Measurements from ENCODE around the gene ANKRD49. TPM values are rescaled to one million over a fixed set of nuclear protein-coding genes. Genes with fewer than 3 reads are reported as not detected.

ANKRD49 gene
- total RNA-seq, 1 experiment from 2014 or later, result 12.7 TPM

GRCh38 chr11:94545264-94546161 is 51.7 kb downstream of the ANKRD49 start:
- no peaks in the 10 kb centered on the region; the same call in 1 of the 2 replicates for H4K20me1 ChIP-seq (ENCODE audit: insufficient read depth)
- BruUV-seq (replicated peaks), result no TSS peak
- CTCF ChIA-PET, result no interaction called here
- peak overlapping the region; percentile 87 for H3K4me3 ChIP-seq
- H2AFZ ChIP-seq, result peak overlapping the region; percentile 95
- no peak for DNase-seq
- H3K36me3 ChIP-seq (ENCODE audit: low read depth), result no peaks in the 10 kb centered on the region
- peaks cover 34% of the 10 kb centered on the region for H3K79me2 ChIP-seq (ENCODE audit: low read depth)
- no peaks in the 10 kb centered on the region for H3K27me3 ChIP-seq (ENCODE audit: insufficient read depth, low read depth)
- H3K9me2 ChIP-seq (ENCODE audit: insufficient read depth), result no peaks in the 10 kb centered on the region
- peaks cover 45% of the 10 kb centered on the region for H3K4me1 ChIP-seq (replicated peaks; ENCODE audit: insufficient read depth)
- POLR2A ChIA-PET (ENCODE audit: unreplicated experiment), result interaction anchor here (0.7 kb wide), 1 partner anchor 10 kb away, joined by 3 read pairs; no protein-coding TSS in a partner anchor
- intact Hi-C loops (cut with micrococcal nuclease; ENCODE audit: unreplicated experiment), result no loop called here
- H3K27ac ChIP-seq, result no peak overlapping the region
- TF ChIP-seq EZH2 (IDR thresholded peaks at IDR 0.05; ENCODE audit: low read depth), result no peak
- H3K9me3 ChIP-seq (ENCODE audit: insufficient read depth, low read depth), result no peaks in the 10 kb centered on the region
- peak overlapping the region; percentile 82 for H3K4me2 ChIP-seq
- H3F3A ChIP-seq (ENCODE audit: insufficient read depth, low read depth), result peaks cover 18% of the 10 kb centered on the region

- BruUV-seq (replicated peaks), result TSS peak; percentile 62
- no peaks in the 10 kb centered on the region; the same call in 1 of the 2 replicates for H4K20me1 ChIP-seq (ENCODE audit: insufficient read depth)
- no peaks in the 10 kb centered on the region for H3K27me3 ChIP-seq (ENCODE audit: insufficient read depth, low read depth)
- no peaks in the 10 kb centered on the region for H3K9me3 ChIP-seq (ENCODE audit: insufficient read depth, low read depth)
- H3K4me2 ChIP-seq, result peak overlapping the region; percentile 82
- no peak overlapping the region for H3K27ac ChIP-seq
- peaks cover 45% of the 10 kb centered on the region for H3K4me1 ChIP-seq (replicated peaks; ENCODE audit: insufficient read depth)
- intact Hi-C loops (cut with micrococcal nuclease; ENCODE audit: unreplicated experiment), result no loop called here
- no peaks in the 10 kb centered on the region for H3K36me3 ChIP-seq (ENCODE audit: low read depth)
- no peak for DNase-seq
- ChIA-PET POLR2A (ENCODE audit: unreplicated experiment) (interaction anchor here (0.7 kb wide), 1 partner anchor 9 kb away, joined by 3 read pairs; no protein-coding TSS in a partner anchor), CTCF (no interaction called here)
- H3F3A ChIP-seq (ENCODE audit: insufficient read depth, low read depth), result peaks cover 18% of the 10 kb centered on the region
- H3K4me3 ChIP-seq, result peak overlapping the region; percentile 87; the same call in 1 of the 2 replicates
- peaks cover 34% of the 10 kb centered on the region for H3K79me2 ChIP-seq (ENCODE audit: low read depth)
- H2AFZ ChIP-seq, result 0 out of 2 replicates have a peak overlapping the region, but pooled peaks have one; percentile 42
- H3K9me2 ChIP-seq (ENCODE audit: insufficient read depth), result no peaks in the 10 kb centered on the region
- TF ChIP-seq, protein P1, sequence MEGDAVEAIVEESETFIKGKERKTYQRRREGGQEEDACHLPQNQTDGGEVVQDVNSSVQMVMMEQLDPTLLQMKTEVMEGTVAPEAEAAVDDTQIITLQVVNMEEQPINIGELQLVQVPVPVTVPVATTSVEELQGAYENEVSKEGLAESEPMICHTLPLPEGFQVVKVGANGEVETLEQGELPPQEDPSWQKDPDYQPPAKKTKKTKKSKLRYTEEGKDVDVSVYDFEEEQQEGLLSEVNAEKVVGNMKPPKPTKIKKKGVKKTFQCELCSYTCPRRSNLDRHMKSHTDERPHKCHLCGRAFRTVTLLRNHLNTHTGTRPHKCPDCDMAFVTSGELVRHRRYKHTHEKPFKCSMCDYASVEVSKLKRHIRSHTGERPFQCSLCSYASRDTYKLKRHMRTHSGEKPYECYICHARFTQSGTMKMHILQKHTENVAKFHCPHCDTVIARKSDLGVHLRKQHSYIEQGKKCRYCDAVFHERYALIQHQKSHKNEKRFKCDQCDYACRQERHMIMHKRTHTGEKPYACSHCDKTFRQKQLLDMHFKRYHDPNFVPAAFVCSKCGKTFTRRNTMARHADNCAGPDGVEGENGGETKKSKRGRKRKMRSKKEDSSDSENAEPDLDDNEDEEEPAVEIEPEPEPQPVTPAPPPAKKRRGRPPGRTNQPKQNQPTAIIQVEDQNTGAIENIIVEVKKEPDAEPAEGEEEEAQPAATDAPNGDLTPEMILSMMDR (conservative IDR thresholded peaks at IDR 0.05), result no peak
- TF ChIP-seq EZH2 (IDR thresholded peaks at IDR 0.05; ENCODE audit: low read depth), result no peak
These were observed 52.3 kb downstream of the ANKRD49 start for GRCh38 chr11:94546162-94546470.

DNA sequence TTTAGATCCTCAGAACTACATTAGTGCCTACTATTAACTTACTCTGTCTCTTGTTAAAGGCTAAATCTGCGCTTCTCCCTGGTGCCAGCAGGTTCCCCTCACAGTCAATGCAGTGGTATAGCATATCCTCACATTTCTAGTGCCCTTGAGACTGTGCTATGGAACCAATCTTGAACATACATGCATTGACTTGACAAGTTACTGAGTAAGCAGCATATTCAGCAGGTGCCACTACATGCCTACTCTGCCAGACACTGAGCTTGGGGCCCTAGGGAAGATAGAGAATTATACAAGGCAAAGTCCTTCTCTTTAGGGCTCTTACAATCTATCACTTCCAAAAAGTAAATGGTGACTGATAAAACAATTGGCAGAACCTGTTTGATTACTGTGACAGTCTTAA is 53.1 kb downstream of the ANKRD49 start:
- Histone ChIP-seq H3K9me3 (ENCODE audit: insufficient read depth, low read depth) (no peaks in the 10 kb centered on the region), H3F3A (ENCODE audit: insufficient read depth, low read depth) (peaks cover 18% of the 10 kb centered on the region), H3K27ac (no peak overlapping the region), H3K9me2 (ENCODE audit: insufficient read depth) (no peaks in the 10 kb centered on the region), H3K4me2 (peak overlapping the region; percentile 82), H4K20me1 (ENCODE audit: insufficient read depth) (no peaks in the 10 kb centered on the region; the same call in 1 of the 2 replicates), H3K4me3 (peak overlapping the region; percentile 87; the same call in 1 of the 2 replicates), H3K4me1 (replicated peaks; ENCODE audit: insufficient read depth) (peaks cover 45% of the 10 kb centered on the region), H3K27me3 (ENCODE audit: insufficient read depth, low read depth) (no peaks in the 10 kb centered on the region), H3K36me3 (ENCODE audit: low read depth) (no peaks in the 10 kb centered on the region), H2AFZ (no peak overlapping the region), H3K79me2 (ENCODE audit: low read depth) (peaks cover 34% of the 10 kb centered on the region)
- POLR2A ChIA-PET (ENCODE audit: unreplicated experiment), result no interaction called here
- BruUV-seq (replicated peaks), result no TSS peak
- CTCF ChIA-PET, result no interaction called here
- no peak for DNase-seq
- TF ChIP-seq, protein P1 (conservative IDR thresholded peaks at IDR 0.05), result no peak; the same call in 1 of the 2 replicates
- TF ChIP-seq EZH2 (IDR thresholded peaks at IDR 0.05; ENCODE audit: low read depth), result no peak
- intact Hi-C loops (cut with micrococcal nuclease; ENCODE audit: unreplicated experiment), result no loop called here

All from PC-9 (cell line).